ENCODE results near the gene SHANK2.

DNA sequence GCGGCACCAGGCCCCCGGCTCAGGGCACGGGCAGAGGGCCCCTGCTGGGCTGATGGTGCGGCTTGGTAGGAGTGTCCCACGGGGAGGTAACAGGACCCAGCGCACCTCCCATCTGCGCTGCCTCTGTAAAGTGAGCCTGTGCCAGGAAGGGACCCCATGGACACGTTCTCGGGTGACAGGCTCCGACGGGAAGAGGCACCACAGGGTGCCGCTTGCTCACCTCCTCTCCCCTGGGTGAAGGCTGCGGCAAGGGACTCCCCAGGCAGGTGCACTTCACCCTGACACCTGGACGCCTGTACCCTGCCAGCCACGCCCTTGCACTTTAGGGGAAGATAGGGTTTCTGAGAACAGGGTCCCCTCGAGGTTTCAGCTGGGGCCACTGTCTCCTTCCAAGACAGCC is 48.1 kb downstream of the SHANK2 start:
- TF ChIP-seq CTCF (IDR thresholded peaks at IDR 0.05) (no peak), POLR2A (IDR thresholded peaks at IDR 0.05; ENCODE audit: low read depth) (no peak), EP300 (IDR thresholded peaks at IDR 0.05) (no peak), POLR2AphosphoS5 (IDR thresholded peaks at IDR 0.05) (no peak)
